Endodermal cell (in vitro differentiated cells): ENCODE data around the gene UBC. TPM values are rescaled to one million over a fixed set of nuclear protein-coding genes. Genes with fewer than 3 reads are reported as not detected.
"Not testable (repeated sequence)": the region's sequence is repeated elsewhere in the genome, so short reads cannot be mapped to it uniquely, and the experiment has no call there.

Experiments
- DNase-seq: peaks from one replicate; pipeline ENCODE4 v3.0.0-alpha.2; 2017
- H3K27ac ChIP-seq: 2 replicates; pipeline ENCODE4 v1.5.1; 2013; ENCODE audit warnings: mild to moderate bottlenecking, low read depth, low read length, moderate library complexity
- H3K27me3 ChIP-seq: 2 replicates; pipeline ENCODE4 v1.6.1; 2013; ENCODE audit warnings: mild to moderate bottlenecking, low read length, moderate library complexity; ENCODE audit not compliant: insufficient read depth, control insufficient read depth, poor library complexity, severe bottlenecking
- H3K36me3 ChIP-seq: 2 replicates; pipeline ENCODE4 v1.7.0; 2013; ENCODE audit warnings: mild to moderate bottlenecking, low read length, moderate library complexity; ENCODE audit not compliant: control insufficient read depth, insufficient read depth
- H3K4me1 ChIP-seq: one replicate; pipeline ENCODE4 v1.7.0; 2013; ENCODE audit warnings: low read length; ENCODE audit not compliant: control insufficient read depth, insufficient read depth
- H3K4me3 ChIP-seq: 2 replicates; pipeline ENCODE4 v1.5.1; 2013; ENCODE audit warnings: mild to moderate bottlenecking, low read length, moderate library complexity
- H3K9ac ChIP-seq: 2 replicates; pipeline ENCODE4 v1.6.1; 2013; ENCODE audit warnings: mild to moderate bottlenecking, low read length, moderate library complexity; ENCODE audit not compliant: poor library complexity, severe bottlenecking; ENCODE audit errors: extremely low read depth
- H3K9me3 ChIP-seq: 2 replicates; pipeline ENCODE4 v1.6.1; 2013; ENCODE audit warnings: mild to moderate bottlenecking, low read length, moderate library complexity; ENCODE audit not compliant: control insufficient read depth
- H3K27ac Mint-ChIP-seq: 2 replicates; pipeline ENCODE4 v1.8.0; 2020; ENCODE audit warnings: mixed read lengths
- H3K27me3 Mint-ChIP-seq: 2 replicates; pipeline ENCODE4 v1.8.0; 2021; ENCODE audit warnings: mild to moderate bottlenecking, mixed read lengths; ENCODE audit not compliant: insufficient read depth
- H3K36me3 Mint-ChIP-seq: 2 replicates; pipeline ENCODE4 v1.8.0; 2020; ENCODE audit warnings: low read depth, mixed read lengths
- H3K4me1 Mint-ChIP-seq: 2 replicates; pipeline ENCODE4 v1.8.0; 2020; ENCODE audit warnings: mixed read lengths
- H3K4me3 Mint-ChIP-seq: 2 replicates; pipeline ENCODE4 v1.8.0; 2020; ENCODE audit warnings: mild to moderate bottlenecking, moderate library complexity, mixed read lengths
- H3K9me3 Mint-ChIP-seq: 2 replicates; pipeline ENCODE4 v1.8.0; 2020; ENCODE audit warnings: mild to moderate bottlenecking, mixed read lengths
- WGBS, 2 experiments: methylation state at CpG; one replicate each; pipeline versions ENCODE4 v1.1.5 to v1.1.7; 2013; ENCODE audit warnings: missing lambda C conversion rate in 2 of 2, mixed read lengths in 1 of 2; ENCODE audit not compliant: insufficient coverage in 1 of 2, insufficient read length in 1 of 2; 5-methylcytosine and 5-hydroxymethylcytosine counted together
- total RNA-seq, 2 donors: library from RNA; stranded (reverse); fragmentation: NEBNext Ultra II Directional in 1 of 2; extraction: Animal tissue kit (Norgen Biotek cat#: 25700) in 1 of 2; gene quantifications; 2 replicates in 1 of 2; 3 replicates in 1 of 2; pipeline ENCODE4 v1.2.1, GENCODE V29; 2021
- TF ChIP-seq, protein P1 (sequence below): fragments of 200-600 bp; sonication (generic); conservative IDR thresholded peaks from 2 replicates; pipeline ENCODE4 v1.5.0; 2021; ENCODE audit warnings: antibody characterized with exemption, mild to moderate bottlenecking

UBC gene
- total RNA-seq, 2 donors from 2014 or later, result 580 to 625 TPM

DNA sequence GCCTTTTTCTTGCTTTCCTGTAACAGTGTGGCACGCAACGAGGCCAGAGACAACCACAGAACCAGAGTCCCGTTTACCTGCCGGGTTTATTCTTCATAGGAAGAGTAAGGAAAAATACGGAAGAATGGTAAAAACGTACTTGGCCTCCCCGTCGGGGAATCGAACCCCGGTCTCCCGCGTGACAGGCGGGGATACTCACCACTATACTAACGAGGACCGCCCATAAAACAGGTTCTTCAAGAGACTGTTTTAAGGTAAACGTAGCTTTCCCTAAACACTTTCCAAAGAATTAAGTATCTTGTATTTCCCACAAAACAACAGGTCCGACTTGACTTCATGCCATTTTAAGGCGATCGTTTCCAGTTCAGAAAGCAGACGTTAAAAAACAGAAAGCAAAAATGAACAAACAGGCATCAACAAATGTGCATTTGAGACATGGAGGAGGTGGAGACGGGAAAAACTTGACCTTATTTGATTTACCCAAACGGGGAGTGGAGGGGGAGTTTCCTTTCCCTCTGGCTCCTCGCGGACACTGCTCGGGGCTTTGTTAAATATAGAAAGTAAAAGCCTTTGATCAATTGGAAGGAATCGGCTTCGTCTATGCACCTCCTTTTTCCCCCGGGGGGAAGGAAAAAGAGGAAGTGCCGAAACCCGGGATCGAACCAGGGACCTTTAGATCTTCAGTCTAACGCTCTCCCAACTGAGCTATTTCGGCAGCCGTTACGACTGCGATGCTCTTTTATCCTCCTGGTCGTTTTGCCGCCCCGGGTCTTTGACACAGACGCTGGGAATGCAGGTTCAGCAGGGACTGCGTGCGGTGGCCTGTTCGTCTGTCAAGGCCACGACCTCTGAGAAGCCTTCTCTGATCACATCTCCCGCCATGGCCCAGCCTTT lies 13.0 kb upstream of the UBC start:
- peaks cover 12% of the 10 kb centered on the region for H3K4me1 Mint-ChIP-seq
- 1 to 2% methylated on average over 31 to 45 of the region's 45 CpGs for WGBS, 2 experiments
- Histone ChIP-seq H3K9ac (peak overlapping the region; percentile 77), H3K36me3 (no peaks in the 10 kb centered on the region), H3K4me3 (peak overlapping the region; percentile 99), H3K27ac (peak overlapping the region; percentile 19), H3K9me3 (no peaks in the 10 kb centered on the region), H3K4me1 (no peaks in the 10 kb centered on the region), H3K27me3 (no peaks in the 10 kb centered on the region)
- H3K27ac Mint-ChIP-seq, result peak overlapping the region; percentile 95
- DNase-seq, result peak; percentile 100
- no peaks in the 10 kb centered on the region for H3K27me3 Mint-ChIP-seq
- no peaks in the 10 kb centered on the region for H3K9me3 Mint-ChIP-seq
- H3K4me3 Mint-ChIP-seq, result peak overlapping the region; percentile 85
- no peaks in the 10 kb centered on the region for H3K36me3 Mint-ChIP-seq
- TF ChIP-seq, protein P1, sequence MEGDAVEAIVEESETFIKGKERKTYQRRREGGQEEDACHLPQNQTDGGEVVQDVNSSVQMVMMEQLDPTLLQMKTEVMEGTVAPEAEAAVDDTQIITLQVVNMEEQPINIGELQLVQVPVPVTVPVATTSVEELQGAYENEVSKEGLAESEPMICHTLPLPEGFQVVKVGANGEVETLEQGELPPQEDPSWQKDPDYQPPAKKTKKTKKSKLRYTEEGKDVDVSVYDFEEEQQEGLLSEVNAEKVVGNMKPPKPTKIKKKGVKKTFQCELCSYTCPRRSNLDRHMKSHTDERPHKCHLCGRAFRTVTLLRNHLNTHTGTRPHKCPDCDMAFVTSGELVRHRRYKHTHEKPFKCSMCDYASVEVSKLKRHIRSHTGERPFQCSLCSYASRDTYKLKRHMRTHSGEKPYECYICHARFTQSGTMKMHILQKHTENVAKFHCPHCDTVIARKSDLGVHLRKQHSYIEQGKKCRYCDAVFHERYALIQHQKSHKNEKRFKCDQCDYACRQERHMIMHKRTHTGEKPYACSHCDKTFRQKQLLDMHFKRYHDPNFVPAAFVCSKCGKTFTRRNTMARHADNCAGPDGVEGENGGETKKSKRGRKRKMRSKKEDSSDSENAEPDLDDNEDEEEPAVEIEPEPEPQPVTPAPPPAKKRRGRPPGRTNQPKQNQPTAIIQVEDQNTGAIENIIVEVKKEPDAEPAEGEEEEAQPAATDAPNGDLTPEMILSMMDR, result no peak

DNA sequence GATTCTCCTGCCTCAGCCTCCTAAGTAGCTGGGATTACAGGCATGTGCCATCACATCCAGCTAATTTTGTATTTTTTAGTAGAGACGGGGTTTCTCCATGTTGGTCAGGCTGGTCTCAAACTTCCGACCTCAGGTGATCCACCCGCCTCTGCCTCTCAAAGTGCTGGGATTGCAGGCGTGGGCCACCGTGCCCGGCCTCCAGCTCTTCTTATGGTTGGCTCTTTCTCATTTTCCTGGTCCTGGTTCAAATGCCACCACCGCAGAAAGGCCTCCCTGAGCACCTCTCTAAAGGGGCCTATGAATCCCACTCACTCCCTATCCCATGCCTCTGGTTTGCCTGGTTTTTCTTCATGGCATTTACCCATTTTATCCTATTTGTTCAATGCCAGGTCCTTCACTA lies 11.3 kb upstream of the UBC start:
- not testable (repeated sequence) for H3K27ac ChIP-seq, H3K4me3 Mint-ChIP-seq, DNase-seq, H3K4me3 ChIP-seq, H3K4me1 ChIP-seq, H3K9me3 ChIP-seq, H3K27me3 Mint-ChIP-seq, H3K27ac Mint-ChIP-seq, H3K36me3 ChIP-seq, H3K27me3 ChIP-seq, H3K9me3 Mint-ChIP-seq, H3K9ac ChIP-seq, H3K36me3 Mint-ChIP-seq
- 94% methylated on average over 7 of the region's 7 CpGs for WGBS, 2 experiments
- peaks cover 24% of the 10 kb centered on the region for H3K4me1 Mint-ChIP-seq

DNA sequence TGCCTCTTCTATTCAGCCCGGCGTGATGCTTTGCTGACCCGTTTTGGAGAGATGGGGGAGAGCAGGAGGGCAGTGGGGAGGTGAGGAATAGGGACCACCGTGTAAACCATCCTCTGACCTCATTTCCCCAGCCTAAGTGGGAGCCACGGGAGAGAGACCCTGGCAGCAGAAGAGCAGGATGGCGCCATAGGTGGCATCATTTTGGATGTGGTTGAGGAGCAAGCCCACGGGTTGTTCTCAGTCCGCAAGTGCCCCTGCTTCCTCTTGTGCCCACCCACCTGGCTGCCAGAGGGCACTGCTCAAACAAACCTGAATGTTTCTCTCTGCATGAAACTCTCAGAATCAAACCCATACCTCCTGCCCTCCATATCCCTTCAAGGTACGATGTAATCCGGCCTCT lies 10.7 kb upstream of the UBC start:
- Mint-ChIP-seq H3K9me3 (no peaks in the 10 kb centered on the region), H3K36me3 (no peaks in the 10 kb centered on the region), H3K4me3 (no peak overlapping the region), H3K27ac (peak overlapping the region; percentile 70), H3K4me1 (peaks cover 28% of the 10 kb centered on the region), H3K27me3 (no peaks in the 10 kb centered on the region)
- Histone ChIP-seq H3K4me3 (no peak overlapping the region), H3K9ac (no peak overlapping the region), H3K27ac (no peak overlapping the region), H3K4me1 (peaks cover 7% of the 10 kb centered on the region), H3K9me3 (no peaks in the 10 kb centered on the region), H3K36me3 (no peaks in the 10 kb centered on the region), H3K27me3 (no peaks in the 10 kb centered on the region)
- 90 to 91% methylated on average over 4 to 10 of the region's 10 CpGs for WGBS, 2 experiments
- TF ChIP-seq, protein P1, result no peak
- no peak for DNase-seq
